Activated CD4-positive, alpha-beta memory T cell treated with anti-CD3 and anti-CD28 coated beads for 36 hours (primary cell): ENCODE data around the gene FAM236B. TPM values are rescaled to one million over a fixed set of nuclear protein-coding genes. Genes with fewer than 3 reads are reported as not detected.
"Not testable (repeated sequence)": the region's sequence is repeated elsewhere in the genome, so short reads cannot be mapped to it uniquely, and the experiment has no call there.

Experiments used
- CTCF ChIA-PET: fragments of 350-600 bp; sonication (Branson Sonifier 250); formaldehyde crosslinking; loops from one replicate; lab custom pipeline; 2021; ENCODE audit warnings: antibody characterized with exemption, inconsistent platforms; lab: Charles Lee
- POLR2A ChIA-PET: fragments of 350-600 bp; sonication (Branson Sonifier 250); formaldehyde crosslinking; loops from one replicate; lab custom pipeline; 2021; ENCODE audit warnings: antibody characterized with exemption; lab: Charles Lee
- DNase-seq: peaks from one replicate; pipeline ENCODE4 v3.0.0-alpha.2; 2020
- H3K27ac Mint-ChIP-seq: one replicate; pipeline ENCODE4 v1.8.0; 2021; ENCODE audit warnings: mixed read lengths
- H3K27me3 Mint-ChIP-seq: one replicate; pipeline ENCODE4 v1.8.0; 2021; ENCODE audit warnings: mixed read lengths
- H3K36me3 Mint-ChIP-seq: one replicate; pipeline ENCODE4 v1.8.0; 2021; ENCODE audit warnings: mixed read lengths
- H3K4me1 Mint-ChIP-seq: one replicate; pipeline ENCODE4 v1.8.0; 2021; ENCODE audit warnings: low read depth, mixed read lengths
- H3K4me3 Mint-ChIP-seq: one replicate; pipeline ENCODE4 v1.8.0; 2021; ENCODE audit warnings: mild to moderate bottlenecking, mixed read lengths
- H3K9me3 Mint-ChIP-seq: one replicate; pipeline ENCODE4 v1.8.0; 2021; ENCODE audit warnings: mixed read lengths
- intact Hi-C: fragments of 100-400 bp; cut with micrococcal nuclease; formaldehyde crosslinking; loops from one replicate; pipeline ENCODE4 v1.15.1; 2023
- total RNA-seq, 2 experiments: library from RNA; stranded (reverse); gene quantifications; one replicate each; pipeline ENCODE4 v1.2.3, GENCODE V29; 2021

The FAM236B gene
- total RNA-seq, result not detected

GRCh38 chrX:72782560-72782959 lies at the start of gene FAM236B:
Gene FAM236B (minus strand): TSS chrX:72782660. CDS start chrX:72782560, 100 bp downstream.
- CTCF ChIA-PET, H3K27me3 Mint-ChIP-seq, DNase-seq, intact Hi-C loops, H3K4me1 Mint-ChIP-seq, H3K4me3 Mint-ChIP-seq, H3K36me3 Mint-ChIP-seq, H3K27ac Mint-ChIP-seq, H3K9me3 Mint-ChIP-seq, POLR2A ChIA-PET: not testable (repeated sequence)

GRCh38 chrX:72830701-72831100 lies 48.2 kb upstream of the FAM236B start:
- DNase-seq, H3K27me3 Mint-ChIP-seq, CTCF ChIA-PET, H3K27ac Mint-ChIP-seq, intact Hi-C loops, POLR2A ChIA-PET, H3K36me3 Mint-ChIP-seq, H3K9me3 Mint-ChIP-seq, H3K4me1 Mint-ChIP-seq, H3K4me3 Mint-ChIP-seq: not testable (repeated sequence)

DNA sequence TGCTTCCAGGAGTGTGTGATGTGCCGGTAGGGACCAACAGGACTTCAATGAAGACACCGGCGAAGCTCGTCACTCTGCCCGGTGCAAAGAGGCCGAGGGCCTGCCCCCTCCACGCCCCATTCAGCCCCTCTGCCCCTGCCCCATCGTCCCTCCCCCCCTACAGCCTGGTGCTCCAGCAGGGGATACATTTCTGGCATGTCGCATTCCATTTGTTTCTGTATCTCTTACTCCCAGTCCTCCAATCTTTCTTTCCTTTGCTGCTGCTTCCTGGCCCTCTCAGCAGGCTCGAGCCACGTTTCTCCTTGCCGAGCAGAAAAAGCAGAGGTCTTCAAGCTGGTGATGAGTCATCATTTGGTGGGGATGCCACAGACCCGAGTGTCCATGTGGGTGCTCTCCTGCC lies 25.6 kb upstream of the FAM236B start, which contains the start of gene FAM236D:
Gene FAM236D (minus strand): TSS at position 101 of the 400 bp plus-strand sequence. CDS start 100 bp downstream, at position 1.
- H3K4me3 Mint-ChIP-seq, result not testable (repeated sequence)

GRCh38 chrX:72790390-72790789 lies 7.9 kb upstream of the FAM236B start:
- intact Hi-C loops, POLR2A ChIA-PET, H3K4me1 Mint-ChIP-seq: not testable (repeated sequence)

More for the DNA sequence above, 25.6 kb upstream of the FAM236B start, which contains the start of gene FAM236D:
- H3K9me3 Mint-ChIP-seq, intact Hi-C loops, H3K27me3 Mint-ChIP-seq, H3K27ac Mint-ChIP-seq, H3K4me1 Mint-ChIP-seq, DNase-seq, H3K36me3 Mint-ChIP-seq, POLR2A ChIA-PET, CTCF ChIA-PET: not testable (repeated sequence)

GRCh38 chrX:72788142-72788541 lies 5.7 kb upstream of the FAM236B start:
- H3K36me3 Mint-ChIP-seq, CTCF ChIA-PET, H3K9me3 Mint-ChIP-seq, POLR2A ChIA-PET, H3K27me3 Mint-ChIP-seq, H3K4me1 Mint-ChIP-seq, H3K27ac Mint-ChIP-seq, DNase-seq, H3K4me3 Mint-ChIP-seq, intact Hi-C loops: not testable (repeated sequence)

More at GRCh38 chrX:72790390-72790789, 7.9 kb upstream of the FAM236B start:
- H3K27me3 Mint-ChIP-seq, H3K36me3 Mint-ChIP-seq, CTCF ChIA-PET, DNase-seq, H3K27ac Mint-ChIP-seq, H3K9me3 Mint-ChIP-seq, H3K4me3 Mint-ChIP-seq: not testable (repeated sequence)

DNA sequence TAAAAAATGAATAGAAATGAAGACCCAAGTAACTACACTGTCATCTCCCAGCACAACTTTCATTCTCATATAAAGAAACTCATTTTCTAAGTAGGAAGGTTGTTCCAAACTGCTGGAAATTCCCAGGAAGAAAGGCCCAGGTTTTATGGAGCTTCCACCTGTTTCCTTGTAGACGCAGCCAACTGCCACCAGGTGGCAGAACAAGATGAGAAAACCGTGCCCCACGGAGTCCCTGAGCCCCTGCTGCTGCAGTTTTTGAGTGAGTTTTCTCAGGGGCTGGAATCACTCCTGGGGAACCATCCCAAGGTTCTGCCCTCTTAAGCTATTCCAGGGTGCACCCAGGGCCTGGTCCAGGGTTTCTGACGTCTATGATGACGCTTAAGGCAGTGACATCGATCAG lies 1.5 kb upstream of the FAM236B start:
- H3K36me3 Mint-ChIP-seq, CTCF ChIA-PET, POLR2A ChIA-PET, H3K27ac Mint-ChIP-seq, H3K4me3 Mint-ChIP-seq, H3K4me1 Mint-ChIP-seq, H3K9me3 Mint-ChIP-seq, DNase-seq, intact Hi-C loops, H3K27me3 Mint-ChIP-seq: not testable (repeated sequence)

- H3K27me3 Mint-ChIP-seq, H3K4me1 Mint-ChIP-seq, CTCF ChIA-PET, intact Hi-C loops, POLR2A ChIA-PET, H3K9me3 Mint-ChIP-seq, H3K27ac Mint-ChIP-seq, H3K4me3 Mint-ChIP-seq, H3K36me3 Mint-ChIP-seq, DNase-seq: not testable (repeated sequence)
Measured at GRCh38 chrX:72783365-72783936, 991 bp upstream of the FAM236B start.

GRCh38 chrX:72778146-72778545 lies 4.3 kb downstream of the FAM236B start:
- H3K4me1 Mint-ChIP-seq, H3K9me3 Mint-ChIP-seq, intact Hi-C loops, CTCF ChIA-PET, H3K27ac Mint-ChIP-seq, H3K27me3 Mint-ChIP-seq, POLR2A ChIA-PET, H3K4me3 Mint-ChIP-seq, H3K36me3 Mint-ChIP-seq, DNase-seq: not testable (repeated sequence)

- intact Hi-C loops, H3K4me1 Mint-ChIP-seq, CTCF ChIA-PET, H3K36me3 Mint-ChIP-seq, H3K27ac Mint-ChIP-seq, H3K27me3 Mint-ChIP-seq, H3K4me3 Mint-ChIP-seq, H3K9me3 Mint-ChIP-seq, DNase-seq, POLR2A ChIA-PET: not testable (repeated sequence)
Measured at GRCh38 chrX:72777467-72777790, 5.0 kb downstream of the FAM236B start.

- H3K4me3 Mint-ChIP-seq, H3K36me3 Mint-ChIP-seq, H3K27me3 Mint-ChIP-seq, H3K27ac Mint-ChIP-seq, CTCF ChIA-PET, POLR2A ChIA-PET, DNase-seq, intact Hi-C loops, H3K9me3 Mint-ChIP-seq, H3K4me1 Mint-ChIP-seq: not testable (repeated sequence)
Measured at GRCh38 chrX:72776653-72777466, 5.6 kb downstream of the FAM236B start, which contains the start of gene DMRTC1B. Gene DMRTC1B (plus strand): TSS chrX:72776890. CDS start chrX:72845136, 68,246 bp downstream.

DNA sequence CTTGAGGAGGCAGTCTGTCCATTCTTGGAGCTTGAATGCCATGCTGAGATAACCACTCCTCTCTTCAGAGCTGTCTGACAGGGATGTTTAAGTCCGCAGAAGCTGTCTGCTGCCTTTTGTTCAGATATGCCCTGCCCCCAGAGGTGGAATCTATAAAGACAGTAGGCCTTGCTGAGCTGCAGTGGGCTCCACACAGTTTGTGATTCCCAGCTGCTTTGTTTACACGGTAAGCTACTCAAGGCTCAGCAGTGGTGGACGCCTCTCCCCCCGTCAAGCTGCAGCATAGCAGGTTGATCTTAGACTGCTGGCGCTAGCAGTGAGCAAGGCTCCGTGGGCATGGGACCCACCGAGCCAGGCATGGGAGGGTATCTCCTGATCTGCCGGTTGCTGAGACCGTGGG lies 22.0 kb downstream of the FAM236B start:
- intact Hi-C loops, result not testable (repeated sequence)

DNA sequence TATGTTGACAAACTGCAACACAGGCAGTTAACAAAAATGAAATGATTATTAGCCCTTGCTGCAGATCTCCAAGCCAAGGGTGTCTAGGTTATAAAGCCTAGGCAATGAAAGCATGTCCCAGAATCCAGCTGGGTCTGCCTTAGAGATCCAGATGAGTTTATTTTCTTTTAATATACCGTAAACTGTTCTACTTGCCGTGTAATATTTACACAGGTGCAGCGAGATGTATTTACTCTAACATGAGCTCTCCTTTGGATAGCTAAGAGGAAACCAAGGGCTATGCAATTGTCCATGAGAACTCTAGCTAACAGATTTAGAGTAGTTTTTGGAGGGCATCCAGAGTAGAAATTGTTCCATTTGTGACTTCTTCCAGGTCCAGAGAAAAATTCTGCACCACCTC lies 33.9 kb downstream of the FAM236B start:
- intact Hi-C loops, H3K27me3 Mint-ChIP-seq, H3K4me3 Mint-ChIP-seq, H3K27ac Mint-ChIP-seq, H3K4me1 Mint-ChIP-seq, H3K9me3 Mint-ChIP-seq, POLR2A ChIA-PET, H3K36me3 Mint-ChIP-seq, CTCF ChIA-PET, DNase-seq: not testable (repeated sequence)

More for the DNA sequence above, 22.0 kb downstream of the FAM236B start:
- H3K4me3 Mint-ChIP-seq, CTCF ChIA-PET, POLR2A ChIA-PET, H3K9me3 Mint-ChIP-seq, H3K27ac Mint-ChIP-seq, H3K27me3 Mint-ChIP-seq, H3K4me1 Mint-ChIP-seq, H3K36me3 Mint-ChIP-seq, DNase-seq: not testable (repeated sequence)

DNA sequence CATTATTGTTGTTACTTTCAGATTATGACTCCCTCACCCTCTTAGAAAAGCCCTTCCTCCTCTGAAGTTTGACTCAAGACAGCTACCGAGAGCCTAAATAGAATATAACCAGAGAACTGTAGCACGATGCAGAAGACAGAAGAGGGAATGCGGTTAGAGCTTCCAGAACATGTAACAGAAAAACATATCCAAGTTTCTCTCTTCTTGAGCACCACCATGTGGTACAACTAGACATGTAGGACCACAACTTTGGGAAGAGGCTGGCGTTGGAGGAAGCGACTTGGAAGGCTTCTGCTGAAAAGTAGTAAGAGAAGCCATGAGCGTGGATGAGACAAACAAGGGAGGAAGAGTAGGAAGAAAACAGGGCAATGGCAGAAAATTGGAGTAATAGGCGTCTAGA lies 36.9 kb downstream of the FAM236B start:
- H3K4me1 Mint-ChIP-seq, H3K27me3 Mint-ChIP-seq, intact Hi-C loops, H3K4me3 Mint-ChIP-seq, POLR2A ChIA-PET, H3K27ac Mint-ChIP-seq, DNase-seq, H3K36me3 Mint-ChIP-seq, H3K9me3 Mint-ChIP-seq, CTCF ChIA-PET: not testable (repeated sequence)
